Cardiac septum (tissue), 1 donor: ENCODE measurements around the gene CD300LB. TPM values are rescaled to one million over a fixed set of nuclear protein-coding genes. Genes with fewer than 3 reads are reported as not detected.
"Not testable (repeated sequence)": the region's sequence is repeated elsewhere in the genome, so short reads cannot be mapped to it uniquely, and the experiment has no call there.

Experiments
- DNase-seq: peaks from one replicate; pipeline ENCODE4 v3.0.0-alpha.2; 2020; ENCODE audit warnings: low spot score
- intact Hi-C: fragments of 100-400 bp; cut with DNase I; formaldehyde crosslinking; loops from one replicate; pipeline ENCODE4 v1.14.0; 2022
- total RNA-seq: library from RNA; stranded (reverse); fragmentation: NEBNext Ultra II Directional; extraction: Animal tissue kit (Norgen Biotek cat#: 25700); gene quantifications from one replicate; pipeline ENCODE4 v1.2.1, GENCODE V29; 2021
- donor health status: DM: no; HTN: no; CAD: no.

Gene CD300LB
- total RNA-seq, 1 donor from 2014 or later: not detected

DNA sequence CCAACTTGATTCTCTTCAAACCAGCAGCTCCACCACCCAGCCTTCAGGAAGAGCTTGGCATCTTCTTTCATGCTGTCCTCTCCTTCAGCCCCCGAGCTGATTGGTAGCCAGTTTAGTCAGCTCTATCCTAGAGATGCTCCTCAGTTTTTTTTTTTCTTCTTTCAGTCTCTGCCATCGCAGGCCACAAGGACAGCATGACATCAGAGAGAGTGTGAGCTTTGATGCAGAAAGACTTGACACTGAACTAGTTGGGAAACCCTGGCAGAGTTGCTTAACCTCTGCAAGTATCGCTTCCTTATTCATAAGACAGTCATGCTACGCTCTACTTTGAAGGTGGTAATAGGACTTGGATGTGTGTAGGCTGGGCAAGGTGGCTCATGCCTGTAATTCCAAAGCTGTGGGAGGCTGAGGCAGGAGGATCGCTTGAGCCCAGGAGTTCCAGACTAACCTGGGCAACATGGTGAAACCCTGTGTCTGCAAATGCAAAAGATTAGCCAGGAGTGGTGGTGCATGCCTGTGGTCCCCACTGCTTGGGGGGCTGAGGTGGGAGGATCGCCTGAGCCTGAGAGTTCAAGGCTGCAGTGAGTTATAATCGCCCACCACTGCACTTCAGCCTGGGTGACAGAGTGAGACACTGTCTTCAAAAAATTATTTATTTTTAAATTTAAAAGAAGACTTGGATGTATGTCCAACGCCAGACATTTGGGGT, 2.6 kb downstream of the CD300LB start:
- peak; percentile 80 for DNase-seq
- intact Hi-C loops: no loop called here

DNA sequence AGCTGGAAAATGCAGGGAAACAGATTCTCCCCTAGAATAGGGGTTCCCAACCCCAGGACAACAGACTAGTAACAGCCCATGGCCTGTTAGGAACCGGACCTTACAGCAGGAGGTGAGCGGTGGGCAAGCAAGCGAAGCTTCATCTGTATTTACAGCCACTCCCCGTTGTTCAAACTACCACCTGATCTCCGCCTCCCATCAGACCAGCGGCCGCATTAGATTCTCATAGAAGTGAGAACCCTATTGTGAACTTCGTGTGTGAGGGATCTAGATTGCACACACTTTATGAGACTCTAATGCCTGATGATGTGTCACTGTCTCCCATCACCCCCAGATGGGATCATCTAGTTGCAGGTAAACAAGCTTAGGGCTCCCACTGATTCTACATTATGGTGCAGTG, 3.5 kb downstream of the CD300LB start:
- DNase-seq: no peak

DNA sequence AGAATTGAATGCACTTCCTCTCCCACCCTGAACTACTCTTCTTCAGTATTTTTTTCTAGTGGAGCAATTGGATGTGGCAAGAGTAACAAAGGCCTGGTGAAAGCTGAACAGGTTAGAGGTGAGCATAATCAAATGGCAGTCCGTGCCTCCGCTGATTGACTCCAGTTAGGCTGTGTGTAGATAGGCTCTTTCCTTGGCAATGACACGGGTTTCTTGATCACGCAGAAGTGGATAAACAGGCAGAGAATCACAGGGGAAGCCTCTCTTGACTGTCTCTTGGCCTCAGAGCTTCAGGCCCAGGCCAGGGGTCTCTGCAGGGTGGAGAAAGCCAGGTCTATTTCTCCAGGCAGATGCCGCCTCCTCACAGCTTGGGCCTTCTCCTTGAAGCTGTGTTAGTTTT, 4.2 kb downstream of the CD300LB start:
- intact Hi-C loops: no loop called here
- DNase-seq: peak; percentile 58

More for the DNA sequence above, 3.5 kb downstream of the CD300LB start:
- intact Hi-C loops: no loop called here

DNA sequence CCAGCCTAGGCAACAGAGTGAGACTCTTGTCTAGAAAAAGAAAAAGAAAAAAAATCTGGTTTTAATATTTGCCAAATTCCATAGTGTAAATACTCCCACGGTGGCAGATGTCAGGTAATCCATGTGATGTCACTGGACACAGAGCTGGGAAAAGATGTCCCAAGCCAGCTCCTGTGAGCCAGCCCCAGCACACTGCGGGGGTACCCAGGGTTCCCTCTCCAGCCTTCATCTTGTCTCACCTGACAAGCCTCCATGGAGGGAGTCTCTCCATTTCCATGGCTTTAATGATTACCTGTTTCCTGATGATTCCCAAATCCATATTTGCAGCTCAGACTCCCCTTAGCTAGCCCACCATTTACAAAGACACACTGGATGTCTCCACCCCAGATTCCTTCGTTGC, 4.6 kb downstream of the CD300LB start:
- intact Hi-C loops: no loop called here
- DNase-seq: no peak

DNA sequence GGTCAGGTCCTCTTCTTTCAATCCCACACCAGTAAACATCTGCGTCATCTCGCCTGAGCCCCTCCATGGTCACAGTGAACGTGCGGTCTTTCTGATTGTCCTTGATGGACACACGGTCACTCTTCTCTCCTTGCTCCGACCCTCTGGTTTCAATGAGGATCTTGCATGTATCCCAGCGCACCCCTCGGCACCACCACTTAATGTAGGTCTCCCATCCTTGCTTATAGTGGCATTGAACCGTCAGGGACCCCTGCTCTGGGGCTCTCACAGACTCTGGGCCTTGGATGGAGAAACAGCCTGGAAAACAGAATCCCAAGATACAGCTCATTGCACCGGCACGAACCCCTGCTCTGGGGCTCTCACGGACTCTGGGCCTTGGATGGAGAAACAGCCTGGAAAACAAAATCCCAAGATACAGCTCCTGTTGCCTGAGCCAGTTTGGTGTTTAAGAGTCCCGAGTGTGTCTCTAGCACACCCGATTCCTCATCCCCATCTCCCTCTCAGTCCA, 5.4 kb downstream of the CD300LB start:
- peak; percentile 46 for DNase-seq
- intact Hi-C loops: no loop called here

DNA sequence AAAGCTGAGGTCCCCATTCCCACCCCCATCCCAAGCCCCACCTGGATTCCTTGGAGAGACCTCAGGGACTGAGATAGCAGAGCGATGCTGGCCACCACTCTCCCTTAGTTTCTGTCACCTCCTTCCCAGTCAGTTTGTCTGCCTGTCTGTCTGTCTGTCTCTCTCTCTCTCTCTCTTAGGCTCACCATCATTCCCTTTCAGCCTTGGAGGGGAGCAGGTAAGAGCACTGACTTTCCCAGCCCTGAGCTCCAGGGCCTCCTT, 5.9 kb downstream of the CD300LB start:
- no peak for DNase-seq
- intact Hi-C loops: no loop called here

DNA sequence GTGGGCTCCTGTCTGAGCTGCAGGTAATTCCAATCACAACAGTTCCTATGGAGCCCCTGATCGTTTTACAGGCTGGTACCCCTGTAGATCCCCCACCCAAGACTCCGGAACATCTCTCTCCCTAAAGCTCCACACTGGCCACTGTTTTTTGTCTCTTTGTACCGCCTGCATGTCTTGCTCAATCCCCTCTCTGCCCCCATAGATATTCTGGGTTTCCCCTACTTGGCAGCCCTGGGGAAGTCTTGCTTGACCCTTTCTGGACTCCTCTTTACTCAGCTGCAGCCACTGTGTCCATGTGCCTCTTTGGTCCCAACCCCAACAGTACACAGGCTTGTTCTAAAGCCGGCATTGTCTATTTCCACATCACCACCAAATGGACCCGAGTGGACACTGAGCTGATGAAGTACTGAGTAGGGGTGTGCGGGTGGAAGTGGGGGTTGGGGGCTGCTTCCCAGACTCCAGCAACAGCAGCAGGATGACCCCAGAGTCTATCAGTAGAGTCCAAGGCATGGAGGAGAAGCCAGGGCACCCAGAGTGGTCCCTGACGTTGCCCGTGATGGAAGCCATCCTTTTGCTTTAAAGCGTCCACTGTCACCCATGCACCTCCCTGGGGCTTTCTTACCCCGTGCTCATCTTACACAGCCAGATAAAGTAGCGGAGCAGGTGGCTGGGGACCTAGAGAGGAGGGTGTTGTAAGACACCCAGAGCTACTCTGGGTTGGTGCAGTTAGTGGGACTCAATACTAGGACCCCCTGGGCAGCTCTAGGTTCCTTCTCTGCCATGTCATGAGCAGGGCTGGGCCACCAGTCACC, 6.4 kb downstream of the CD300LB start:
- peak; percentile 61 for DNase-seq
- intact Hi-C loops: no loop called here

DNA sequence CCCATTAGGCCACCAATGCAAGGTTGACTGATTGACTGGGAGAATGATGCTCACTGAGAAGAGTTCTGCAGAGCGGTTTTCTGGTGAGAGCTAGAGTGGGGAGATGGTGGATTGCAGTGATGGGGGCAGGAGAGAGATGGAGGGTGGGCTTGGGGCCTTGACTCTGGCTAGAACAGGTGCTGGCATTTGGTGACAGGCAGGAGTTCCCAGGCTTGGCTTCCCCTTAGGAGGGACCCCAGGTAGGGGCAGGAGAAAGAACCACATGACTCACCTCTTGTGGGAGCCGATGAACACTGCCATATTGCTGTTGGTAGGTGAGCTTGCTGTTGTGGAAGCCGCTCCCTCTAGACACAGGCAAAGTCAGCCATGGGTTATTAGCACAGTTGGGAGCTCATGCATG, 8.0 kb downstream of the CD300LB start:
- peak; percentile 31 for DNase-seq
- intact Hi-C loops: no loop called here

DNA sequence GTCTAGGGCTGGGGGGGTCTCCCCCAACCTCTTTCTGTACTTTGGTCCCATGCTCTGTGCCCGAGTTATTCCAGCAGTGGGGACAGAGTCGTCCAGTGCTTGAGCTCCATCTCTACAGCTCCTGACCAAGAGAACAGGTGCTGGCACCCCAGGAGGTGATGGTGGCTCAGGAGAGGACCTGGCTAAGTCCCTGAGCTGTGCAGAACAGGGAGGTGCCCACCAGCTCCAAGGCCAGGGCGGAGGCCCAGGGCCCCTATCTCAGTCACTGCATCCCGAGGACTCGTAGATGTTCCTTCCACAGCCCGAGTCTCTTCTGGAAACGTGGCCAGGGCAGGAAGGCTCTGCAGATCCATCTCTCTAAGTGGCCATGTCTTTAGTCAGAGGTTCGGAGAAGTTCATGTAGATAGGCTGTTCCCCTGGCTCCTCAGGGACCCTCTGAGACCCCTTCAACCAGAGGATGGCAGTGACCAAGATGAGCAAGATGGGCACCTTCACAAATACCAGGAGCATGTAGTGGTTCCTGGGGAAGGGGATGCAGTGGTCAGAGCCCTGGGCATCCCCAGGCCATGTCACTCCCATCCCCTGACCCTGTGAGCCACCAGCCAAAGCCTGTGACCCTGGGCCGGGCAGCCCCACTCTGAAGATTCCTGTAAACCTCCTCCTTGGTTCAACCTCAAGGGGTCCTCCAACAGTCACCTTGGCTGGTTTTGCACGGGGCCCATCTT, 8.7 kb downstream of the CD300LB start:
- DNase-seq: peak; percentile 41
- intact Hi-C loops: no loop called here

DNA sequence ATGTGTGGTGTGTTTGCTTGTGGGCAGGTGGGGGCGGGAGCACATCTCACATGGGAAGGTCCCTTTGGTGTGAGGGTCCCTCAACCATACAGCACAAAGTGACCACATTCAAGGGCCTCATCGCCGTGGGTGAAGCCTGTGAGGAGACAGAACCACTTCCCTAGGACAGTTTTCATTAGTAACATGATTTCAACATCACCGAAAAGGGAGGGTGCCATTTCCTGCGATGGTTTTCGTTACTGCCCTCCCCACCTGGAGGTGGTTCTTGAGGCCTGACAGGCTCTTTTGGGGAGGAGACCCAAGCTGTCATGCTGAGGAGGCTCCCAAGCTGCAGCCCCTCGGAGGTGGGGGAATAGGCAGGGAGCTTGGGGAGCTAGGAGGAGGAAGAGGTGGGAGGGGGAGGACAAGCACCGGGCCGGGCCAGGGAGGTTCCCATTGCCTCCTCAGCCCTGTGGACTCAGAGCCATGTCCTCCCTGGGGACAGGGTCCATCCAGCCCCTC, 9.5 kb downstream of the CD300LB start:
- intact Hi-C loops: no loop called here
- DNase-seq: peak; percentile 77

DNA sequence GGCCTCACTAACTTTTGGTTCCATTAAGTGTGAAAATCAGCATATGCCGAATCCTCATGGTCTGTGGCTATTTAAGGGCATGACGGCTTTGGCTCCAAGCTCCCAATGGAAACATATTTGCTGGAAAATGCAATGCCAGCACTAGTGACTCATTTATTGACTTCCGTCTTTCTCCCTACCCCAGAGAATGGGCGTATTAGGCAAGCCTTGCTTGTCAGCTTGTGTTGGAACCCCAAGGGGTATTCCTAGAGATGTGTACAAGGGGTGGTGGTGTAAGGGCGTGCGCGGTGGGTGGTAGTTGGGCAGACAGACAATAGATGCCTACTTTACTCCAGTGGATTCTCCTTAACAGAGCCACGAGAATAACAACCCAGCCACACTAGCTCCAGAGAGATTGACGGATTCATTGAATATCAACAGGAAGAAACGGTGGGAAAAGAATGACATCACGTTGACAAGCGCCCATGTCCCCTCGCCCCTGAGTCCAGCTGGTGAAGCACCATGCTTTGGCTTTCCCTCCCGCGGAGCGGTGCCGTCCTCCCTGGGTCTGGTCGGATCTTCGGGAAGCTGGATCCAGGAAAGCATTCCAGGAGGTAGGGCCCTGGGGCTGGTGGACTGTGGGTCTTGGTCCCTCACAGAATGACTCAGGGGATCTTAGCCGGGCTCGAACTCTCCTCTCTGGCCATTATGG, 10.3 kb downstream of the CD300LB start:
- peak; percentile 68 for DNase-seq

DNA sequence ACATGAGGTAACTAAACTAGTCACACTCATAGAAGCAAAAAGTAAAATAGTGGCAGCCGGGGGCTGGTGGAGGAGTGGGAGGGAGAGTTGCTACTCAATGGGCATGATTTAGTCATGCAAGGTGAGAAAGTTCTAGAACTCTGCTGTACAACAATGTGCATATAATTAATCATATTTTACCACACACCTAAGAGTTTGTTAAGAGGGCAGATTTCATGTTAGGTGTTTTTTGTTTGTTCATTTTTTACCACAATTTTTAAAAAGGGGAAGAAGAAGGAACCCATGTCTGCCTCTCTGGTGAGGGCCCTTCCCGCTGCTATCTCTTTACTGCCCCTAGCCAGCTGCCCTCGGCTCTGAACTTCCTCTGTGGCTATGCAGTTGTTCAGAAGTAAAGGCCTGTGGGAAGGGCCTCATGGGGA, 11.2 kb downstream of the CD300LB start:
- intact Hi-C loops: no loop called here
- peak; percentile 87 for DNase-seq

More for the DNA sequence above, 10.3 kb downstream of the CD300LB start:
- intact Hi-C loops: no loop called here

DNA sequence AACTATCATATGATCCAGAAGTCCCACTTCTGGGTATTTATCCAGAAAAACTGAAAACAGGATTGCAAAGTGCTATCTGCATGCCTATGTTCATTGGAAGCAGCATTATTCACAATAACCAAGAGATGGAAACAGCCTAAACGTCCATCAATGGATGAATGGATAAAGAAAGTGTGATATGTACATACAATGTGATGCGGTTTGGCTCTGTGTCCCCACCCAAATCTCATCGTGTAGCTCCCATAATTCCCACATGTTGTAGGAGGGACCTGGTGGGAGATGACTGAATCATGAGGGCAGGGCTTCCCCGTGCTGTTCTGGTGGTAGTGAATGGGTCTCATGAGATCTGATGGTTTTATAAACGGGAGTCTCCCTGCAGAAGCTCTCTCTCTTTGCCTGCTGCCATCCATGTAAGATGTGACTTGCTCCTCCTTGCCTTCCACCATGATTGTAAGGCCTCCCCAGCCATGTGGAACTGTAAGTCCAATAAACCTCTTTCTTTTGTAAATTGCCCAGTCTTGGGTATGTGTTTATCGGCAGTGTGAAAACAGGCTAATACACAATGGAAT, 12.8 kb downstream of the CD300LB start:
- not testable (repeated sequence) for DNase-seq

DNA sequence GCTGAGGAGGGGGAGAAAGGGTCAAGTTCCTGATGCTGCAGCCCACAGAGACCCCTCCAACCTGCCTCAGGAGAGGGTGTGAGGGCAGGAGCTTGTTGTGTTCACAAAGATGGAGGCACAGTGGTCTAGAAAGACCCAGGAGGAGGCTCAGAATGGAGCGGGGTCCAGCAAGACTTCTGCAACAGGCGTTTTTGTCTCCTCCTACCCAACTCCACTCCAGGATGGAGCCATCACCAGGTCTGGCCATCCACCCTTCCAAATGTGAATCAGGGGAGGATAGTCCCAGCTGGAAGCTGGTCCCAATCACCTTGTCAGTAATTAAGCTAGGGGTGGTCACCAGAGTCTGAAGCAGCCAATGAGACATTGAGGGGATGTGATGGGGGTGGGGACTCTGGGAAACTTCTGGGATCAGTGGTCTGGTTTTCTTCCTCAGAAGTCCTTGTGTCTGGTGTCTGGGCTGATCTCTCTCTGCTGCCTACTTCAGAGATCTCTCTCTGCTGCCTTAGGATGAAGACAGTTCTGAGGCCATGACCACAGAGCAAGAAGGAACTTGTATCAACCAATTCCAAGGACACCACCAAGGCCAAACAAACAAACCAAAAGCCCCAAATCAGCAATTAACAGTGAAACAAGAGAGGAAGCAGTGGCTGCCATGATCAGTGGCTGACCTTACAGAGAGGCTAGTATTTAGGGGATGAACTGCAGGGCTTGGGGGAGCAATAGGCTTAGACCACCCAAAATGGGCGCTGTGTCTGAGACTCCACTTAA, 14.5 kb downstream of the CD300LB start:
- no peak for DNase-seq
- intact Hi-C loops: no loop called here

More for the DNA sequence above, 12.8 kb downstream of the CD300LB start:
- intact Hi-C loops: not testable (repeated sequence)

DNA sequence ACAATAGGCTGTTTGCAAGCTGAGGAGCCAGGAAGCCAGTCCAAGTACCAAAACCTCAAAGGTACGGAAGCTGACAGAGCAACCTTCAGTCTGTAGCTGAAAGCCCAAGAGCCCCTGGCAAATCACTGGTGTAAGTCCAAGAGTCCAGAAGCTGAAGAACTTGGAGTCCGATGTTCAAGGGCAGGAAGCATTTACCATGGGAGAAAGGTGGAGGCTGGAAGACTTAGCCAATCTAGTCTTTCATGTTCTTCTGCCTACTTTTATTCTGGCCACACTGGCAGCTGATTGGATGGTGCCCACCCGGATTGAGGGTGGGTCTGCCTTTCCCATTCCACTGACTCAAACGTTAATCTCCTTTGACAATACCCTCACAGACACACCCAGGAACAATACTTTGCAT, 15.3 kb downstream of the CD300LB start:
- no peak for DNase-seq
- intact Hi-C loops: no loop called here

DNA sequence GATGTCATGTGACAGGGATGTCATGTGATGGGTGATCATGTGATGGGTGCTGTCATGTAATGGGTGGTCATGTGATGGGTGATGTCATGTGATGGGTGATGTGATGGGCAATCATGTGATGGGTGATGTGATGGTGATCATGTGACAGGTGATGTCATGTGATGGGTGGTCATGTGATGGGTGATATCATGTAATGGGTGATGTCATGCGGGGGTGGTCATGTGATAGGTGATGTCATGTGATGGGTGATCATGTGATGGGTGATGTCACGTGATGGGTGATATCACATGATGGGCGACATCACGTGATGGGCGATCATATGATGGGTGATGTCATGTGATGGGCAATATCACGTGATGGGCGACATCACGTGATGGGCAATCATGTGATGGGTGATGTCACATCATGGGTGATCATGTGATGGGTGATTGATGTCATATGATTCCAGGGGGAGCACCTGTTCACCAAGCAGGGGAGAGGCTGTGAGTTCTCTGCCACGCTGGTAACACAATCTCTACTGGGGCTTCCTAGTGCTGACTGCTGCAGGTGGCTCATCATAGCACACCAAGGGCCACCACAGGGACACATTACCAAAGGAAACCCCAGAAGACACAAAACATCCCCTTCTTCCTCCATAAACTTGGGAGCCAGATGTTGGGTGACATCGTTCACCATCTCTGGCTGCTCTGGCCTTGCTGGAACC, 16.5 kb downstream of the CD300LB start:
- no peak for DNase-seq
- intact Hi-C loops: no loop called here

DNA sequence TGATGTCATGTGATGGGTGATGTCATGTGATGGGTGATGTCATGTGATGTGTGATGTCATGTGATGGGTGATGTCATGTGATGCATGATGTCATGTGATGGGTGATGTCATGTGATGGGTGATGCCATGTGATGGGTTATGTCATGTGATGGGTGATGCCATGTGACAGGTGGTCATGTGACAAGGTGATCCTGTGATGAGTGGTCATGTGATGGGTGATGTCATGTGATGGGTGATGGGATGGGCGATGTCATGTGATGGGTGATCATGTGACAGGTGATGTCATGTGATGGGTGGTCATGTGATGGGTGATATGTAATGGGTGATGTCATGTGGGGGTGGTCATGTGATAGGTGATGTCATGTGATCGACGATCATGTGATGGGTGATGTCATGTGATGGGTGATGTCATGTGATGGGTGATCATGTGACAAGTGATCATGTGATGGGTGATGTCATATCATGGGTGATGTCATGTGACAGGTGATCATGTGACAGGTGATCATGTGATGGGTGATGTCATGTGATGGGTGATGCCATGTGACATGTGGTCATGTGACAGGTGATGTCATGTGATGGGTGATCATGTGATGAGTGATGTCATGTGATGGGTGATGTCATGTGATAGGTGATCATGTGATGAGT, 17.2 kb downstream of the CD300LB start:
- no peak for DNase-seq
- intact Hi-C loops: no loop called here
